Body of pancreas (tissue), 4 donors: ENCODE data around the gene APLF.

Source experiments
- POLR2A ChIP-seq, 3 donors: fragments of 450-650 bp; IDR thresholded peaks; one replicate each; pipeline ENCODE4 v1.6.1; 2016; ENCODE audit warnings: antibody characterized with exemption in 3 of 3, mild to moderate bottlenecking in 2 of 3
- TF ChIP-seq, protein P1 (sequence below), 7 experiments: fragments of 450-650 bp in 4 of 7; fragments of 200-600 bp in 3 of 7; sonication (generic) in 3 of 7; IDR thresholded peaks; one replicate each; pipeline ENCODE4 v1.5.1; 2016 to 2019; ENCODE audit warnings: antibody characterized with exemption in 7 of 7

DNA sequence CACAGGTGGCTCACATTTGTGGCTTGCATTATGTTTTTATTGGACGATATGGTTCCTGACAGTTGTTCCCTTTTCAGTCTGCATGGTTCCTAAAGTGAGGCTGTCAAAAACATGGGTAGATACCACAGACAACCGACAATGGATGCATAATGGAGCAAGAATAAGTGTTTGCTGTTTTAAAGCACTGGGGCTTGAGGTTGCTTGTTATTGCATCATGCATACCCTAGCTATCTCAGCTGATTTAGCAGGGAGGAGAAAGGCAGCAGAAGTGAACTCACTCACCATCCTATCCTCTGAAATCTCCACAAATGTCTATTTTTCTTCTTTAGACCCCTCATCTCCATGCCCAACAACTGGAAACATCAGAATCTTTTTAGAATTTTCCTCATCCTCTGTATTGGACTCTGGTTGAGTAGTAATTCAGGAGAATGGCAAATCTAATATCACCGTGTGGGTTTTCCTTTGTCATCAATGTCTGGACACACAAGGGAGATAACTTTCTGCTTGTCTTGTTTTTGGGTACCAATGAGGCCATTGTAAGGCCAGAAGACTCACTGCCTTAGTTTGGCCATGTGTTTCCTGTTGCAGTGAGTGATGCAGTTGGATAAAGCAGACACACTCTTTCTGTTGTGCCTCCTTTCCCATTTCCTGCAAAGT, 47.0 kb upstream of the APLF start:
- no peak for TF ChIP-seq POLR2A (IDR thresholded peaks at IDR 0.05)
- TF ChIP-seq, protein P1, sequence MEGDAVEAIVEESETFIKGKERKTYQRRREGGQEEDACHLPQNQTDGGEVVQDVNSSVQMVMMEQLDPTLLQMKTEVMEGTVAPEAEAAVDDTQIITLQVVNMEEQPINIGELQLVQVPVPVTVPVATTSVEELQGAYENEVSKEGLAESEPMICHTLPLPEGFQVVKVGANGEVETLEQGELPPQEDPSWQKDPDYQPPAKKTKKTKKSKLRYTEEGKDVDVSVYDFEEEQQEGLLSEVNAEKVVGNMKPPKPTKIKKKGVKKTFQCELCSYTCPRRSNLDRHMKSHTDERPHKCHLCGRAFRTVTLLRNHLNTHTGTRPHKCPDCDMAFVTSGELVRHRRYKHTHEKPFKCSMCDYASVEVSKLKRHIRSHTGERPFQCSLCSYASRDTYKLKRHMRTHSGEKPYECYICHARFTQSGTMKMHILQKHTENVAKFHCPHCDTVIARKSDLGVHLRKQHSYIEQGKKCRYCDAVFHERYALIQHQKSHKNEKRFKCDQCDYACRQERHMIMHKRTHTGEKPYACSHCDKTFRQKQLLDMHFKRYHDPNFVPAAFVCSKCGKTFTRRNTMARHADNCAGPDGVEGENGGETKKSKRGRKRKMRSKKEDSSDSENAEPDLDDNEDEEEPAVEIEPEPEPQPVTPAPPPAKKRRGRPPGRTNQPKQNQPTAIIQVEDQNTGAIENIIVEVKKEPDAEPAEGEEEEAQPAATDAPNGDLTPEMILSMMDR (IDR thresholded peaks at IDR 0.05): no peak
